Trophoblast cell (in vitro differentiated cells and primary cell): Measurements from ENCODE around the gene KRTAP20-4.

Experiments
- DNase-seq, 2 donors: peaks; one replicate each; pipeline ENCODE4 v3.0.0-alpha.2; 2016
- H2AFZ ChIP-seq: 2 replicates; pipeline ENCODE4 v1.6.1; 2013; ENCODE audit warnings: low read length, moderate library complexity, mild to moderate bottlenecking; ENCODE audit not compliant: insufficient read depth, poor library complexity
- H2AK5ac ChIP-seq: 2 replicates; pipeline ENCODE4 v1.6.1; 2013; ENCODE audit warnings: mild to moderate bottlenecking, low read length
- H2BK120ac ChIP-seq: 2 replicates; pipeline ENCODE4 v1.6.1; 2013; ENCODE audit warnings: low read length, mild to moderate bottlenecking, moderate library complexity; ENCODE audit not compliant: insufficient read depth, poor library complexity
- H2BK12ac ChIP-seq: 2 replicates; pipeline ENCODE4 v1.6.1; 2013; ENCODE audit warnings: mild to moderate bottlenecking, low read length, moderate library complexity
- H2BK5ac ChIP-seq: 2 replicates; pipeline ENCODE4 v1.6.1; 2013; ENCODE audit warnings: low read length, low read depth, moderate library complexity, mild to moderate bottlenecking; ENCODE audit not compliant: poor library complexity
- H3K14ac ChIP-seq: 2 replicates; pipeline ENCODE4 v1.6.1; 2013; ENCODE audit warnings: mild to moderate bottlenecking, low read length
- H3K18ac ChIP-seq: 2 replicates; pipeline ENCODE4 v1.6.1; 2013; ENCODE audit warnings: mild to moderate bottlenecking, low read length
- H3K23ac ChIP-seq: 2 replicates; pipeline ENCODE4 v1.6.1; 2013; ENCODE audit warnings: low read length
- H3K27ac ChIP-seq: 2 replicates; pipeline ENCODE4 v1.5.1; 2013; ENCODE audit warnings: low read depth, mild to moderate bottlenecking, inconsistent platforms, low read length, moderate library complexity
- H3K27me3 ChIP-seq: 2 replicates; pipeline ENCODE4 v1.6.1; 2013; ENCODE audit warnings: inconsistent platforms, mild to moderate bottlenecking, low read length, moderate library complexity; ENCODE audit not compliant: insufficient read depth
- H3K36me3 ChIP-seq, 2 experiments: 1 replicate in 1 of 2; 2 replicates in 1 of 2; pipeline ENCODE4 v1.6.1; 2013; ENCODE audit warnings: low read length in 2 of 2, mild to moderate bottlenecking in 2 of 2, moderate library complexity in 1 of 2; ENCODE audit not compliant: insufficient read depth in 2 of 2, control insufficient read depth in 1 of 2
- H3K4ac ChIP-seq: 2 replicates; pipeline ENCODE4 v1.6.1; 2013; ENCODE audit warnings: low read depth, mild to moderate bottlenecking, low read length, moderate library complexity
- H3K4me1 ChIP-seq, 2 experiments: 1 replicate in 1 of 2; 2 replicates in 1 of 2; pipeline ENCODE4 v1.6.1; 2013; ENCODE audit warnings: low read length in 2 of 2, mild to moderate bottlenecking in 2 of 2, moderate library complexity in 1 of 2; ENCODE audit not compliant: insufficient read depth in 2 of 2, control insufficient read depth in 1 of 2
- H3K4me2 ChIP-seq: 2 replicates; pipeline ENCODE4 v1.6.1; 2013; ENCODE audit warnings: inconsistent platforms, mild to moderate bottlenecking, low read length, moderate library complexity
- H3K4me3 ChIP-seq: 2 replicates; pipeline ENCODE4 v1.5.1; 2013; ENCODE audit warnings: mild to moderate bottlenecking, low read depth, low read length, inconsistent platforms
- H3K79me1 ChIP-seq: one replicate; pipeline ENCODE4 v1.6.1; 2013; ENCODE audit warnings: low read length
- H3K79me2 ChIP-seq: 2 replicates; pipeline ENCODE4 v1.6.1; 2013; ENCODE audit warnings: low read length, mild to moderate bottlenecking; ENCODE audit not compliant: control insufficient read depth, insufficient read depth, poor library complexity
- H3K9ac ChIP-seq: 2 replicates; pipeline ENCODE4 v1.6.1; 2013; ENCODE audit warnings: mild to moderate bottlenecking, low read length
- H3K9me3 ChIP-seq: 2 replicates; pipeline ENCODE4 v1.6.1; 2013; ENCODE audit warnings: low read depth, mild to moderate bottlenecking, control low read depth, inconsistent platforms, low read length; ENCODE audit not compliant: insufficient read depth
- H4K12ac ChIP-seq: 2 replicates; pipeline ENCODE4 v1.6.1; 2013; ENCODE audit warnings: low read depth, mild to moderate bottlenecking, low read length, moderate library complexity
- H4K8ac ChIP-seq: 2 replicates; pipeline ENCODE4 v1.6.1; 2013; ENCODE audit warnings: low read depth, mild to moderate bottlenecking, low read length, moderate library complexity
- H4K91ac ChIP-seq: one replicate; pipeline ENCODE4 v1.6.1; 2013; ENCODE audit warnings: low read depth, mild to moderate bottlenecking, low read length, moderate library complexity
- WGBS: extraction: QIAGEN DNeasy Blood & Tissue Kit; methylation state at CpG from one replicate; pipeline ENCODE4 v1.1.7; 2013; ENCODE audit warnings: missing lambda C conversion rate; ENCODE audit not compliant: insufficient read length, insufficient coverage; ENCODE audit errors: extremely low coverage; 5-methylcytosine and 5-hydroxymethylcytosine counted together

The KRTAP20-4 gene

DNA sequence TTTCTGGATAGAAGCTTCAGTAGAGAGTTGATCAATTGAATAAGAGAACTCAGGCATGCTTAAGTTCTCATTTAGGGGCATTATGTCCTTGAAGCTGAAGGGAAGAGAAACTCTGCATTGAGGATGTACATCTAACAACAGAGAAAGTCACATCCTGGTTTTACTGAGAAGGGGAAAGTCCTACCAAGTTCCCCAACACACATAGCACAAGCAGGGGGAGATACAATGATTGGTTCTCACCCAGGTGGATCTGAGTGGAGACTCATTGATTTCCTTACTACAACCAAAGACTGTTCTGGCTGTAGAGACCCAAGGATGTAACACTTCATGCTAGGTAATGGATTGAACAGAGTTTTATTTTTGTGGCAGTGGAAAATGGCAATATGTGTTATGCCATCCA is 5.2 kb upstream of the KRTAP20-4 start:
- Histone ChIP-seq H3K4me1 (no peaks in the 10 kb centered on the region), H3K9me3 (no peaks in the 10 kb centered on the region), H3K4ac (no peak overlapping the region), H2BK120ac (no peak overlapping the region), H2BK12ac (no peak overlapping the region), H3K27ac (no peak overlapping the region), H4K91ac (no peak overlapping the region), H2AFZ (no peak overlapping the region), H4K8ac (no peak overlapping the region), H3K4me2 (no peak overlapping the region), H3K14ac (no peak overlapping the region), H3K4me3 (no peak overlapping the region), H3K23ac (no peak overlapping the region), H3K9ac (no peak overlapping the region), H3K18ac (no peak overlapping the region), H2AK5ac (no peak overlapping the region), H3K27me3 (no peaks in the 10 kb centered on the region), H2BK5ac (no peak overlapping the region), H3K79me1 (no peaks in the 10 kb centered on the region), H3K79me2 (no peaks in the 10 kb centered on the region), H4K12ac (no peak overlapping the region), H3K36me3 (no peaks in the 10 kb centered on the region)
- DNase-seq = no peak

DNA sequence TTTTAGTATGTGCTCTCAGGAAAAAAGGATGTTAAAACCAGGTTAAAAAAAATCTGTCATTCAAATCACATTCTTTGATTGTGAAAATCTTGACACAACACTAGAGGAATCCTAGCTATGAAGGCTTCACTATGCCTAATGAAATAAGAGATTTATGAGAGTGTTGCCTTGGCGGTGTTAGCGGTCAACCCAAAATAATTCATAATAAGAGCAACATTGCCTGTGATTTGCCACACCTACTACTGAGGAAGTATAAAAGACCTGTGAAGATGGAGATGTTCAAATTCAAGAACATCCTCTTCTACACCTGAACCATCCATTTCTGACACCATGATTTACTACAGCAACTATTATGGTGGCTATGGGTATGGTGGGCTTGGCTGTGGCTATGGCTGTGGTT is 4.3 kb upstream of the KRTAP20-4 start, which contains the start of gene KRTAP20-1:
Gene KRTAP20-1, plus strand, starts transcription at position 301 of the 400 bp plus-strand sequence. Its CDS starts 30 bp downstream, at position 331.
- Histone ChIP-seq H3K9me3 (no peaks in the 10 kb centered on the region), H3K4me2 (no peak within 1 kb of the TSS), H4K91ac (no peak within 1 kb of the TSS), H3K4me1 (no peaks in the 10 kb centered on the region), H4K12ac (no peak within 1 kb of the TSS), H2AK5ac (no peak within 1 kb of the TSS), H3K36me3 (no peaks in the 10 kb centered on the region), H3K79me2 (no peaks in the 10 kb centered on the region), H3K4ac (no peak within 1 kb of the TSS), H3K27ac (no peak within 1 kb of the TSS), H2AFZ (no peak within 1 kb of the TSS), H3K18ac (no peak within 1 kb of the TSS), H2BK5ac (no peak within 1 kb of the TSS), H3K4me3 (no peak within 1 kb of the TSS), H3K14ac (no peak within 1 kb of the TSS), H3K27me3 (no peaks in the 10 kb centered on the region), H3K23ac (no peak within 1 kb of the TSS), H3K9ac (no peak within 1 kb of the TSS), H2BK12ac (no peak within 1 kb of the TSS), H3K79me1 (no peaks in the 10 kb centered on the region), H2BK120ac (no peak within 1 kb of the TSS), H4K8ac (no peak within 1 kb of the TSS)
- WGBS = no CpG with 5 or more reads among the region's 2 CpGs
- DNase-seq = peak in 1 of 2 donors; percentile 11

DNA sequence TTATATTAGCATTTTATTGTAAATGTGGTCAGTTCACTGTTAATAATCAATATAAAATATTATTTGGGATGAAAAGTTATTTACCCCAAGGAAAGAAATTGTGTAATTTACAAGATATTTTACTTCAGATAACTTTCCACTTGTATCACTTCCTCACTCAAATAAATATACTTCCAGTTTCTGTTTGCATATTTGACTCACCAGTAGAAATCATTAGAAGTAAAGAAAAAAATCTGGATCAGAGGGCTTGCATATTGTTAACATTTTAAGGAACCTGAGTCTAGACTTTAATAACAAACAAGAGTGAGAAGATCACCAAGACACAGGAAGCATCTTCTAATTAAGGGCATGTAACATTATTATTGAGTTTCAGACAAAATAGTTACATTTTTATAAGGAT is 347 bp upstream of the KRTAP20-4 start:
- no peak for DNase-seq
- H3K36me3 ChIP-seq = no peaks in the 10 kb centered on the region
- no peak overlapping the region for H2BK12ac ChIP-seq
- no peak overlapping the region for H3K27ac ChIP-seq
- H3K4ac ChIP-seq = no peak overlapping the region
- H2BK5ac ChIP-seq = no peak overlapping the region
- peaks cover 1% of the 10 kb centered on the region for H3K9me3 ChIP-seq
- H3K79me1 ChIP-seq = no peaks in the 10 kb centered on the region
- no peaks in the 10 kb centered on the region for H3K4me1 ChIP-seq
- H3K23ac ChIP-seq = no peak overlapping the region
- H3K4me3 ChIP-seq = no peak overlapping the region
- H2BK120ac ChIP-seq = no peak overlapping the region
- no peak overlapping the region for H4K12ac ChIP-seq
- H3K79me2 ChIP-seq = no peaks in the 10 kb centered on the region
- no peak overlapping the region for H3K4me2 ChIP-seq
- no peak overlapping the region for H4K8ac ChIP-seq
- no peaks in the 10 kb centered on the region for H3K27me3 ChIP-seq
- H2AFZ ChIP-seq = no peak overlapping the region
- no peak overlapping the region for H3K18ac ChIP-seq
- no peak overlapping the region for H2AK5ac ChIP-seq
- no peak overlapping the region for H3K9ac ChIP-seq
- H4K91ac ChIP-seq = no peak overlapping the region
- H3K14ac ChIP-seq = no peak overlapping the region

DNA sequence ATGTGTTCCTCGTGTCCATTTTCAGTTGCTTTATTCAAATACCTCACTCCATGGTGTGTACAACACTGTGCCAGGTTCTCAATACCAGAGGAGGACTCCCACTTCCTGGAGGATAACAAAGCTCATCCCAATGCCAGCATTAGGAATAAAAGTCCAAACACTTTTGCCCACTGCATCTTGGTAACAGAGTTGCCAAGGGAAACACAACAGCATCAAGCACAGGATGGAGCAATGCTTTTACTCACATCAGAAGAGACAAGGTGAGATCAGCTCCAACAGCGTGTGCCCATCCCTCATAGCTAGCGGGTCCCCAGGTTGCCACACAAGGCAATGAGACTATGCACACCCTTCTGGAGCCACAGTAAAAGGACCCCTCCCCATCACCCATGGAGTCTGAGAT is 2.9 kb downstream of the KRTAP20-4 start:
- no peak overlapping the region for H2AK5ac ChIP-seq
- H4K91ac ChIP-seq = no peak overlapping the region
- H3K18ac ChIP-seq = no peak overlapping the region
- H2BK120ac ChIP-seq = no peak overlapping the region
- no peaks in the 10 kb centered on the region for H3K79me2 ChIP-seq
- no peak overlapping the region for H3K4me3 ChIP-seq
- no peaks in the 10 kb centered on the region for H3K4me1 ChIP-seq
- no peaks in the 10 kb centered on the region for H3K27me3 ChIP-seq
- no peaks in the 10 kb centered on the region for H3K36me3 ChIP-seq
- H3K23ac ChIP-seq = no peak overlapping the region
- no peak overlapping the region for H2AFZ ChIP-seq
- no peaks in the 10 kb centered on the region for H3K79me1 ChIP-seq
- no CpG with 5 or more reads among the region's 3 CpGs for WGBS
- no peak overlapping the region for H4K12ac ChIP-seq
- no peak overlapping the region for H3K4me2 ChIP-seq
- H3K9me3 ChIP-seq = peaks cover 1% of the 10 kb centered on the region
- H3K4ac ChIP-seq = no peak overlapping the region
- H3K9ac ChIP-seq = no peak overlapping the region
- H3K27ac ChIP-seq = no peak overlapping the region
- no peak overlapping the region for H2BK5ac ChIP-seq
- no peak overlapping the region for H4K8ac ChIP-seq
- DNase-seq = no peak
- H2BK12ac ChIP-seq = no peak overlapping the region
- H3K14ac ChIP-seq = no peak overlapping the region
